Right atrium auricular region (tissue), 2 donors: ENCODE data around the gene UBA1. TPM values are rescaled to one million over a fixed set of nuclear protein-coding genes. Genes with fewer than 3 reads are reported as not detected.

Source experiments
- DNase-seq: peaks from one replicate; pipeline ENCODE4 v3.0.0-alpha.2; 2019; ENCODE audit warnings: low spot score
- H3K27ac ChIP-seq, 2 donors: fragments of 200-600 bp; sonication (generic); 1 replicate in 1 of 2; 2 replicates in 1 of 2; pipeline ENCODE4 v1.5.1; 2016 to 2019
- H3K27me3 ChIP-seq, 2 donors: fragments of 200-600 bp; sonication (generic); one replicate each; pipeline versions ENCODE4 v1.5.1 to v1.6.0; 2017 to 2019
- H3K36me3 ChIP-seq: fragments of 200-600 bp; sonication (generic); one replicate; pipeline ENCODE4 v1.5.1; 2016
- H3K4me1 ChIP-seq, 2 donors: fragments of 200-600 bp; sonication (generic); one replicate each; pipeline versions ENCODE4 v1.5.1 to v1.6.0; 2017 to 2019
- H3K4me3 ChIP-seq, 2 donors: fragments of 200-600 bp; sonication (generic); 1 replicate in 1 of 2; 2 replicates in 1 of 2; pipeline ENCODE4 v1.5.1; 2017 to 2019; ENCODE audit warnings: mild to moderate bottlenecking in 1 of 2, moderate library complexity in 1 of 2
- H3K9me3 ChIP-seq, 2 donors: fragments of 200-600 bp; sonication (generic); one replicate each; pipeline ENCODE4 v1.5.1; 2019
- total RNA-seq, 2 donors: library from RNA; depleted of rRNA; stranded (reverse); fragments of >200 nt; gene quantifications; one replicate each; pipeline ENCODE4 v1.1.0, GENCODE V29; 2016
- TF ChIP-seq, protein P1 (sequence below), 2 donors: fragments of 200-600 bp; sonication (generic); IDR thresholded peaks; one replicate each; pipeline ENCODE4 v1.5.1; 2019; ENCODE audit warnings: antibody characterized with exemption in 2 of 2

UBA1 gene
- total RNA-seq, 2 donors from 2014 or later = 102 to 136 TPM

DNA sequence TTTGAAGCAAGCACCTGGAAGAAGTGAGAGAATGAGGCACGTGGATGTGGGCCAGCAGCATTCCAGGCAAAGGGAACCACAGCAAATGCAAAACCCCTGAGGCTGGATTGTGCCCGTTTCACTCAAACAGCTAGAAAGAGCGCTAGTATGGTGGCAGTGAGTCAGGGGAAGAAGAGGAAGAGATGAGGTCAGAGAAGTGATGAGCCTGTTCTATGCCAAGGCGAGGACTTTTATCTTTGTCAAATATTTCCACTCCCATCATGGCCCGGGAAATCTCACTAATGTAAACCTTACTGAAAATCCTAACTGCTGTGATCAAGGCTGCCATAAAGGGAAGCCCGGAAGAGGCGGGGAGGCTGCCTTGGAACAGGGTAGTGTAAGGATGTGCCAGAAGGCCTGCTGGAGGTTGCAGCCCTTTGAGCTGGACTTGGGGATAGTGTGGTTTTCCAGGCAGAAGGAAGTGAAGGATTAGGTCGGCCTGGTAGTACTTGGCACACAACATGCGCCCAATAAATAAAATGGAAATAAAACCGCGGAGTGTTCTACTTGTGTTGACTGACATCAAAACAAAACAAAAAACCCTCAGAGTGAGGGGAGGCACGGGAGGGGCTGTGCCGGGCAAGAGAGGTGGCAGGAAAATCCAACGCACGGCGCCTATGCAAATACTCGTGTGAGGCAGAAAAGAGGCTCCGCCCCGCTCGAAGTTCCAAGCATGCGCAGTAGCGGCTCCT is 23.7 kb downstream of the UBA1 start:
- TF ChIP-seq, protein P1, sequence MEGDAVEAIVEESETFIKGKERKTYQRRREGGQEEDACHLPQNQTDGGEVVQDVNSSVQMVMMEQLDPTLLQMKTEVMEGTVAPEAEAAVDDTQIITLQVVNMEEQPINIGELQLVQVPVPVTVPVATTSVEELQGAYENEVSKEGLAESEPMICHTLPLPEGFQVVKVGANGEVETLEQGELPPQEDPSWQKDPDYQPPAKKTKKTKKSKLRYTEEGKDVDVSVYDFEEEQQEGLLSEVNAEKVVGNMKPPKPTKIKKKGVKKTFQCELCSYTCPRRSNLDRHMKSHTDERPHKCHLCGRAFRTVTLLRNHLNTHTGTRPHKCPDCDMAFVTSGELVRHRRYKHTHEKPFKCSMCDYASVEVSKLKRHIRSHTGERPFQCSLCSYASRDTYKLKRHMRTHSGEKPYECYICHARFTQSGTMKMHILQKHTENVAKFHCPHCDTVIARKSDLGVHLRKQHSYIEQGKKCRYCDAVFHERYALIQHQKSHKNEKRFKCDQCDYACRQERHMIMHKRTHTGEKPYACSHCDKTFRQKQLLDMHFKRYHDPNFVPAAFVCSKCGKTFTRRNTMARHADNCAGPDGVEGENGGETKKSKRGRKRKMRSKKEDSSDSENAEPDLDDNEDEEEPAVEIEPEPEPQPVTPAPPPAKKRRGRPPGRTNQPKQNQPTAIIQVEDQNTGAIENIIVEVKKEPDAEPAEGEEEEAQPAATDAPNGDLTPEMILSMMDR (IDR thresholded peaks at IDR 0.05) = no peak
- Histone ChIP-seq H3K4me1 (peaks cover 0 to 36% of the 10 kb centered on the region in 2 donors), H3K27ac (peak overlapping the region; percentile 77 to 82), H3K27me3 (no peaks in the 10 kb centered on the region), H3K4me3 (peak overlapping the region; percentile 89), H3K36me3 (peaks cover 40% of the 10 kb centered on the region), H3K9me3 (no peaks in the 10 kb centered on the region)
- no peak for DNase-seq

GRCh38 chrX:47217852-47218279 is 24.2 kb downstream of the UBA1 start:
- Histone ChIP-seq H3K36me3 (peaks cover 35% of the 10 kb centered on the region), H3K27me3 (no peaks in the 10 kb centered on the region), H3K4me3 (peak overlapping the region; percentile 89), H3K9me3 (no peaks in the 10 kb centered on the region), H3K4me1 (peaks cover 0 to 36% of the 10 kb centered on the region in 2 donors), H3K27ac (peak overlapping the region; percentile 94 to 96)
- peak; percentile 98 for DNase-seq
- TF ChIP-seq, protein P1 (IDR thresholded peaks at IDR 0.05) = no peak

- Histone ChIP-seq H3K27ac (peak within 1 kb of the TSS; percentile 94 to 96), H3K4me3 (peak within 1 kb of the TSS; percentile 89), H3K27me3 (no peaks in the 10 kb centered on the region), H3K9me3 (no peaks in the 10 kb centered on the region), H3K4me1 (peaks cover 0 to 36% of the 10 kb centered on the region in 2 donors), H3K36me3 (peaks cover 31% of the 10 kb centered on the region)
- TF ChIP-seq, protein P1 (IDR thresholded peaks at IDR 0.05) = no peak
- DNase-seq = peak; percentile 83
These were observed 24.8 kb downstream of the UBA1 start, which contains the start of gene CDK16 for GRCh38 chrX:47218280-47218919. Gene CDK16 (plus strand): TSS chrX:47218681. CDS start chrX:47223558, 4,877 bp downstream.

DNA sequence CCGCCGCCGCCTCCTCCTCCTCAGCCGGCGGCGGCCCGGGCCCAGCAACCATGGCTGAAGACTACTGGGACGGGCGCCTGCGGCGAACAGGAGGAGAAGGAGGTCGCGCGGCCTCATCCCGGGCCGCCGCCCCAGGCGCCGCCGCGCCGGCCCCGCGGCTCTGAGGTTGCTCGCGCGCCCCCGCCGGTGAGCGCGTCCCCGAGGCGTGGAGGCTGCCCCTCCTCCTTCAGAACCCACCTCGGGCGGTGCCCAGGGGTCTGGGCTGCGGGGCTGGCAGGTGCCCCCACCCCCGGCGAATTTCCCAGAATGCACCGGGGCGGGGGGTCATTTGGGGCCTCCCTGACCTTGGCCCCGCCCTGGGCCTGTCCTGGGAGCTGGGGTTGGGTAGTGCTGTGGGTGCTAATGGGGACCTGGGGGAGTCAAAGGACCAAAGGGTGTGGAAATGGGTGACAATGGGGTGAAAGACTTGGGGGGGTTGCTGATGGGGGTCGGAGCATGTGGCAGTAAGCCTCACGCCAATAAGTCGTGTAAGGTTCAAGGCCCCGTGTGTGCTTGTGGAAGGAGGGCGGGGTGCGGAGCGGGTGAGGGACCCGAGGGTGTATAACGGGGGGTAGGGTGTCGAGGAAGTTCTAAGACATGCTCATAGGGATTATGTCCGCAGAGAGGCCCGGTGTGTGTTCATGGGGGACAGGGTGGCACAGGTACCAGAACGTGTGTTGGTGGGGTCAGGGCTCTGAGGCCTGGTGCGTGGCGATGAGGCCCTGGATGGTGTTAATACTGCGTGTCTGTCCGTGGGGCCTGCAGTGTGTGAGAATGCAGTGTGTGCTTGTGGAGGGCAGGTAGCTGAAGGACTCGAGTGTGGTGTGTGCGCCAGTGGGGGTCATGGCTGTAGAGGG is 25.5 kb downstream of the UBA1 start:
- no peak for DNase-seq
- no peaks in the 10 kb centered on the region for H3K27me3 ChIP-seq

DNA sequence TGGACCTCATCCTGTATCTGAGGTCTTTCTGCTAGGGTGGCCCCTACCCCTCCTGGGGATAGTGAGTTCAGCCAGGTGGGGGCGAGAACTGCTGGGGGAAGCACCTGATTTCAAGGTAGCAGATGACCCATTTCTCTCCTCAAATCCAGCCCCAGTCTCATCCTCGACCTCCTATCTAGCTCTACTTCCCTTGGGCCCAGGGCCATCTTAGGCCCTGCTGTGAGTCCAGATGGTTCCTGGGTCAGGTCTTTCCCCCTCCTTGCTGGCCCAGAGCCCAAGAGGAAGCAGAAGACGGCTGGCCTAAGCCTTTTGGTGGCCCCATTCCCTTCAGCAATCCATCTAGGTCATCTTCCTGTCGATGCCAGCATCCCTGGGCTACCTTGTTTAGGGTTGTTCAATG is 28.1 kb downstream of the UBA1 start:
- H3K9me3 ChIP-seq = no peaks in the 10 kb centered on the region
- H3K4me1 ChIP-seq = peaks cover 0 to 30% of the 10 kb centered on the region in 2 donors
- no peak for DNase-seq
- H3K27ac ChIP-seq = no peak overlapping the region
- peaks cover 35% of the 10 kb centered on the region for H3K36me3 ChIP-seq
- TF ChIP-seq, protein P1 (IDR thresholded peaks at IDR 0.05) = no peak
- H3K27me3 ChIP-seq = no peaks in the 10 kb centered on the region
- no peak overlapping the region for H3K4me3 ChIP-seq

More for the DNA sequence above, 25.5 kb downstream of the UBA1 start:
- Histone ChIP-seq H3K36me3 (peaks cover 31% of the 10 kb centered on the region), H3K9me3 (no peaks in the 10 kb centered on the region), H3K27ac (peak overlapping the region; percentile 94 to 96), H3K4me1 (peaks cover 0 to 36% of the 10 kb centered on the region in 2 donors), H3K4me3 (peak overlapping the region; percentile 89)
- TF ChIP-seq, protein P1 (IDR thresholded peaks at IDR 0.05) = no peak
